HG03280 (cell line): ENCODE results near the gene SMIM21.

Experiments
- ATAC-seq: cut with Tn5 transposase; IDR thresholded peaks from one replicate; pipeline ENCODE4 v1.9.1; 2021; ENCODE audit warnings: mild to moderate bottlenecking, moderate library complexity; ENCODE audit not compliant: unreplicated experiment

The SMIM21 gene

GRCh38 chr18:75428490-75428889, 987 bp upstream of the SMIM21 start:
- ATAC-seq: no peak

- ATAC-seq: no peak
These were observed 5.1 kb downstream of the SMIM21 start for GRCh38 chr18:75422341-75422910.

GRCh38 chr18:75421656-75422055, 5.8 kb downstream of the SMIM21 start:
- no peak for ATAC-seq

GRCh38 chr18:75418293-75419005, 9.1 kb downstream of the SMIM21 start:
- no peak for ATAC-seq

GRCh38 chr18:75410611-75411010, 16.9 kb downstream of the SMIM21 start:
- ATAC-seq: no peak

- no peak for ATAC-seq
These were observed 17.7 kb downstream of the SMIM21 start for GRCh38 chr18:75409806-75410205.

GRCh38 chr18:75408554-75409506, 18.7 kb downstream of the SMIM21 start:
- no peak for ATAC-seq

- no peak for ATAC-seq
These were observed 19.8 kb downstream of the SMIM21 start for GRCh38 chr18:75407468-75408437.

GRCh38 chr18:75406491-75407445, 20.7 kb downstream of the SMIM21 start:
- ATAC-seq: no peak

- no peak for ATAC-seq
These were observed 22.2 kb downstream of the SMIM21 start for GRCh38 chr18:75405351-75405750.

GRCh38 chr18:75400366-75400765, 27.1 kb downstream of the SMIM21 start:
- no peak for ATAC-seq

GRCh38 chr18:75395137-75395536, 32.4 kb downstream of the SMIM21 start:
- ATAC-seq: no peak

- ATAC-seq: no peak
These were observed 33.8 kb downstream of the SMIM21 start for GRCh38 chr18:75393721-75394120.

GRCh38 chr18:75392226-75392578, 35.3 kb downstream of the SMIM21 start:
- ATAC-seq: no peak

GRCh38 chr18:75391279-75392225, 36.0 kb downstream of the SMIM21 start:
- ATAC-seq: no peak

- no peak for ATAC-seq
These were observed 36.6 kb downstream of the SMIM21 start for GRCh38 chr18:75390854-75391253.

- no peak for ATAC-seq
These were observed 43.4 kb downstream of the SMIM21 start for GRCh38 chr18:75384144-75384543.
